HCT116 (cell line): ENCODE results near the gene NUFIP2.

ENCODE experiments used
- CBX3 ChIP-seq: IDR thresholded peaks from 2 replicates; pipeline ENCODE4 v1.6.1; 2012; ENCODE audit warnings: low read depth
- EZH2 ChIP-seq: fragments of 200-600 bp; sonication (generic); IDR thresholded peaks from 2 replicates; pipeline ENCODE4 v1.6.1; 2017; ENCODE audit warnings: antibody characterized with exemption, mixed run types
- EZH2phosphoT487 ChIP-seq: fragments of 200-600 bp; IDR thresholded peaks from 2 replicates; pipeline ENCODE4 v1.6.1; 2018; ENCODE audit warnings: antibody characterized with exemption, borderline replicate concordance
- ZFX ChIP-seq: fragments of 450-650 bp; IDR thresholded peaks from 2 replicates; pipeline ENCODE4 v1.6.1; 2017
- TF ChIP-seq, protein P1 (sequence below), 3 experiments: fragments of 200-600 bp in 1 of 3; sonication (generic) in 1 of 3; IDR thresholded peaks in 2 of 3; conservative IDR thresholded peaks in 1 of 3; 2 replicates each; pipeline ENCODE4 v1.5.1; 2012 to 2017; ENCODE audit warnings: low read depth in 2 of 3, low read length in 2 of 3, antibody characterized with exemption in 1 of 3, borderline replicate concordance in 1 of 3, control low read depth in 1 of 3, mild to moderate bottlenecking in 1 of 3, mixed read lengths in 1 of 3, mixed run types in 1 of 3, moderate library complexity in 1 of 3; ENCODE audit not compliant: insufficient read depth in 1 of 3

DNA sequence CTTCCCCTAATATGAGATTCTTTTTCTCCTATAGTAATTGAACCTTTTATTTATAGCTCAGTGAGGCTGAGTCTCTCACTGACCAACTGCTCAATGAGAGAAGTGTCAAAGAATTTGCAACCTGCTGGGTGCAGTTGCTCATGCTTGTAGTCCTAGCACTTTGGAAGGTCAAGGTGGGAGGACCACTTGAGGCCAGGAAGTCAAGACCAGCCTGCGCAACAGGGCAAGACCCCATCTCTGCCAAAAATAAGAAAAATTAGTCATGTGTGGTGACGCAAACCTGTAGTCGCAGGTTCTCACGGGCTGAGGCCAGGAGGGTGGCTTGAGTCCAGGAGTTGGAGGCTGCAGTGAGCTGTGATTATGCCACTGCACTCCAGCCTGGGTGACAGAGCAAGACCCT is 78.2 kb downstream of the NUFIP2 start:
- TF ChIP-seq EZH2 (no peak), EZH2phosphoT487 (no peak), ZFX (no peak), CBX3 (no peak)
- TF ChIP-seq, protein P1, sequence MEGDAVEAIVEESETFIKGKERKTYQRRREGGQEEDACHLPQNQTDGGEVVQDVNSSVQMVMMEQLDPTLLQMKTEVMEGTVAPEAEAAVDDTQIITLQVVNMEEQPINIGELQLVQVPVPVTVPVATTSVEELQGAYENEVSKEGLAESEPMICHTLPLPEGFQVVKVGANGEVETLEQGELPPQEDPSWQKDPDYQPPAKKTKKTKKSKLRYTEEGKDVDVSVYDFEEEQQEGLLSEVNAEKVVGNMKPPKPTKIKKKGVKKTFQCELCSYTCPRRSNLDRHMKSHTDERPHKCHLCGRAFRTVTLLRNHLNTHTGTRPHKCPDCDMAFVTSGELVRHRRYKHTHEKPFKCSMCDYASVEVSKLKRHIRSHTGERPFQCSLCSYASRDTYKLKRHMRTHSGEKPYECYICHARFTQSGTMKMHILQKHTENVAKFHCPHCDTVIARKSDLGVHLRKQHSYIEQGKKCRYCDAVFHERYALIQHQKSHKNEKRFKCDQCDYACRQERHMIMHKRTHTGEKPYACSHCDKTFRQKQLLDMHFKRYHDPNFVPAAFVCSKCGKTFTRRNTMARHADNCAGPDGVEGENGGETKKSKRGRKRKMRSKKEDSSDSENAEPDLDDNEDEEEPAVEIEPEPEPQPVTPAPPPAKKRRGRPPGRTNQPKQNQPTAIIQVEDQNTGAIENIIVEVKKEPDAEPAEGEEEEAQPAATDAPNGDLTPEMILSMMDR (IDR thresholded peaks at IDR 0.05 in 2 of 3, conservative IDR thresholded peaks at IDR 0.05 in 1 of 3; ENCODE audit: borderline replicate concordance in 1 of 3, insufficient read depth in 1 of 3, low read depth in 2 of 3, low read length in 2 of 3), result no peak
